CD4-positive, alpha-beta T cell (primary cell): Measurements from ENCODE around the gene STK32C. TPM values are rescaled to one million over a fixed set of nuclear protein-coding genes. Genes with fewer than 3 reads are reported as not detected.
A peak's percentile ranks its signal among the peaks of the same experiment; 100 is the strongest.

Experiments used
- ATAC-seq: fragments of 200-7000 bp; cut with Tn5 transposase; one replicate; pipeline ENCODE4 v1.10.0; 2022; ENCODE audit warnings: mild to moderate bottlenecking; ENCODE audit not compliant: poor library complexity
- CTCF ChIA-PET: fragments of 350-600 bp; sonication (Branson Sonifier 250); formaldehyde crosslinking; loops from one replicate; lab custom pipeline; 2021; ENCODE audit warnings: antibody characterized with exemption, inconsistent platforms; lab: Charles Lee
- POLR2A ChIA-PET: fragments of 350-600 bp; sonication (Branson Sonifier 250); formaldehyde crosslinking; loops from one replicate; lab custom pipeline; 2021; ENCODE audit warnings: antibody characterized with exemption, inconsistent platforms; lab: Charles Lee
- DNase-seq, 14 experiments: peaks; one replicate each; pipeline ENCODE4 v3.0.0-alpha.2; 2013 to 2020; ENCODE audit warnings: mixed read lengths in 2 of 14
- H3K27ac ChIP-seq, 2 donors: one replicate each; pipeline versions ENCODE4 v1.5.1 to v1.7.0; 2013; ENCODE audit warnings: low read length in 2 of 2, low read depth in 1 of 2, mild to moderate bottlenecking in 1 of 2
- H3K27me3 ChIP-seq, 2 experiments: 1 replicate in 1 of 2; 2 replicates in 1 of 2; pipeline versions ENCODE4 v1.6.1 to v1.7.0; 2013; ENCODE audit warnings: low read length in 2 of 2, control low read depth in 1 of 2, mild to moderate bottlenecking in 1 of 2, moderate library complexity in 1 of 2; ENCODE audit not compliant: insufficient read depth in 2 of 2, control insufficient read depth in 1 of 2
- H3K36me3 ChIP-seq: one replicate; pipeline ENCODE4 v1.6.1; 2013; ENCODE audit warnings: low read length, control low read depth; ENCODE audit not compliant: insufficient read depth
- H3K4me1 ChIP-seq: one replicate; pipeline ENCODE4 v1.6.1; 2013; ENCODE audit warnings: low read length, control low read depth; ENCODE audit not compliant: insufficient read depth
- H3K4me3 ChIP-seq: one replicate; pipeline ENCODE4 v1.5.1; 2013; ENCODE audit warnings: mild to moderate bottlenecking, low read length, moderate library complexity
- H3K9me3 ChIP-seq, 2 experiments: 1 replicate in 1 of 2; 2 replicates in 1 of 2; pipeline versions ENCODE4 v1.6.1 to v1.7.0; 2013; ENCODE audit warnings: low read length in 2 of 2, mild to moderate bottlenecking in 2 of 2, control low read depth in 1 of 2, moderate library complexity in 1 of 2; ENCODE audit not compliant: control insufficient read depth in 1 of 2, insufficient read depth in 1 of 2
- H3K27ac Mint-ChIP-seq: one replicate; pipeline ENCODE4 v1.8.0; 2020; ENCODE audit warnings: mixed read lengths
- H3K27me3 Mint-ChIP-seq: one replicate; pipeline ENCODE4 v1.8.0; 2021; ENCODE audit warnings: mixed read lengths
- H3K36me3 Mint-ChIP-seq: one replicate; pipeline ENCODE4 v1.8.0; 2021; ENCODE audit warnings: low read depth, mixed read lengths
- H3K4me1 Mint-ChIP-seq: one replicate; pipeline ENCODE4 v1.8.0; 2021; ENCODE audit warnings: low read depth, mixed read lengths
- H3K4me3 Mint-ChIP-seq: one replicate; pipeline ENCODE4 v1.8.0; 2020; ENCODE audit warnings: mild to moderate bottlenecking, mixed read lengths
- H3K9me3 Mint-ChIP-seq: one replicate; pipeline ENCODE4 v1.8.0; 2020; ENCODE audit warnings: mixed read lengths
- CTCF ChIP-seq: fragments of 200-600 bp; IDR thresholded peaks from one replicate; pipeline ENCODE4 v1.8.0; 2022; ENCODE audit warnings: antibody characterized with exemption, mild to moderate bottlenecking
- intact Hi-C, 2 experiments: fragments of 100-400 bp; cut with DNase I in 1 of 2; cut with micrococcal nuclease in 1 of 2; formaldehyde crosslinking; loops; one replicate each; pipeline versions ENCODE4 v1.15.1 to v1.9.0; 2023 to 2025; cut with DNase I, micrococcal nuclease
- total RNA-seq, 174 experiments: library from RNA in 2 of 174; stranded (reverse) in 2 of 174; gene quantifications; one replicate each; pipeline ENCODE4 v1.2.3 and lab custom pipeline; 2021 to 2026

STK32C gene
- total RNA-seq, 2 experiments from 2014 or later: 4.9 to 5.2 TPM

- no peak overlapping the region for H3K27ac Mint-ChIP-seq
- no peak overlapping the region for H3K27ac ChIP-seq
- H3K4me3 ChIP-seq: peak overlapping the region; percentile 49
- ATAC-seq (peak; percentile 93), DNase-seq (peak; percentile 15 to 86 (median 56))
- no peaks in the 10 kb centered on the region for H3K36me3 ChIP-seq
- no peaks in the 10 kb centered on the region for H3K36me3 Mint-ChIP-seq
- H3K4me1 Mint-ChIP-seq: peaks cover 6% of the 10 kb centered on the region
- ChIA-PET POLR2A (no interaction called here), CTCF (no interaction called here)
- peaks cover 24% of the 10 kb centered on the region for H3K4me1 ChIP-seq
- H3K27me3 Mint-ChIP-seq: peaks cover 65% of the 10 kb centered on the region
- H3K9me3 Mint-ChIP-seq: no peaks in the 10 kb centered on the region
- peaks cover 18 to 21% of the 10 kb centered on the region in 2 experiments for H3K27me3 ChIP-seq
- peaks cover 0 to 30% of the 10 kb centered on the region in 2 experiments for H3K9me3 ChIP-seq
- no peak overlapping the region for H3K4me3 Mint-ChIP-seq
- intact Hi-C loops: loop anchor here in 1 of 2 experiments (5.0 kb wide), 1 partner anchor 121 kb away; the partner anchor contains the start of gene STK32C
- TF ChIP-seq CTCF: no peak
These were observed 121.9 kb downstream of the STK32C start for GRCh38 chr10:132185601-132186487.

GRCh38 chr10:132184816-132185593 is 122.7 kb downstream of the STK32C start:
- H3K27me3 Mint-ChIP-seq: peaks cover 66% of the 10 kb centered on the region
- no peaks in the 10 kb centered on the region for H3K36me3 Mint-ChIP-seq
- H3K4me1 Mint-ChIP-seq: peaks cover 6% of the 10 kb centered on the region
- Histone ChIP-seq H3K4me1 (peaks cover 24% of the 10 kb centered on the region), H3K9me3 (peaks cover 0 to 25% of the 10 kb centered on the region in 2 experiments), H3K36me3 (no peaks in the 10 kb centered on the region), H3K27ac (no peak overlapping the region), H3K4me3 (no peak overlapping the region), H3K27me3 (peaks cover 18 to 21% of the 10 kb centered on the region in 2 experiments)
- ATAC-seq (peak; percentile 3), DNase-seq (no peak)
- H3K27ac Mint-ChIP-seq: no peak overlapping the region
- intact Hi-C loops: loop anchor here in 1 of 2 experiments (5.0 kb wide), 1 partner anchor 122 kb away; the partner anchor contains the start of gene STK32C
- no peaks in the 10 kb centered on the region for H3K9me3 Mint-ChIP-seq
- ChIA-PET CTCF (no interaction called here), POLR2A (no interaction called here)
- peak overlapping the region; percentile 46 for H3K4me3 Mint-ChIP-seq
- TF ChIP-seq CTCF: no peak

- H3K4me1 Mint-ChIP-seq: no peaks in the 10 kb centered on the region
- Histone ChIP-seq H3K4me1 (peaks cover 23% of the 10 kb centered on the region), H3K27me3 (peaks cover 17 to 22% of the 10 kb centered on the region in 2 experiments), H3K36me3 (no peaks in the 10 kb centered on the region), H3K27ac (no peak overlapping the region), H3K4me3 (no peak overlapping the region), H3K9me3 (peaks cover 0 to 16% of the 10 kb centered on the region in 2 experiments)
- ChIA-PET CTCF (no interaction called here), POLR2A (no interaction called here)
- TF ChIP-seq CTCF: no peak
- H3K27me3 Mint-ChIP-seq: peaks cover 57% of the 10 kb centered on the region
- H3K27ac Mint-ChIP-seq: no peak overlapping the region
- ATAC-seq: no peak
- no peaks in the 10 kb centered on the region for H3K36me3 Mint-ChIP-seq
- H3K9me3 Mint-ChIP-seq: no peaks in the 10 kb centered on the region
- intact Hi-C loops: no loop called here
- DNase-seq: no peak
- H3K4me3 Mint-ChIP-seq: no peak overlapping the region
These were observed 124.7 kb downstream of the STK32C start for GRCh38 chr10:132183046-132183445.
